Inflammatory macrophage treated with lipopolysaccharide for 4 hours (primary cell): ENCODE results near the gene GAD1.
A peak's percentile ranks its signal among the peaks of the same experiment; 100 is the strongest.

Experiments used
- DNase-seq: peaks from one replicate; pipeline ENCODE4 v3.0.0-alpha.2; 2020

GAD1 gene

GRCh38 chr2:170816504-170817092, at the start of gene GAD1:
TSS of gene GAD1 (plus strand) at chr2:170816887. CDS start at chr2:170818592, 1,705 bp downstream.
- DNase-seq: peak; percentile 71

- DNase-seq: peak; percentile 64
Observed at GRCh38 chr2:170770008-170770605, 46.6 kb upstream of the GAD1 start, which contains the start of gene ERICH2. TSS of gene ERICH2 (plus strand) at chr2:170770378. CDS start at chr2:170770682, 304 bp downstream.

- DNase-seq: peak; percentile 68
Observed at GRCh38 chr2:170770606-170771420, 45.9 kb upstream of the GAD1 start.

GRCh38 chr2:170771421-170771937, 45.2 kb upstream of the GAD1 start:
- no peak for DNase-seq

- DNase-seq: no peak
Observed at GRCh38 chr2:170772295-170772694, 44.4 kb upstream of the GAD1 start.

- no peak for DNase-seq
Observed at GRCh38 chr2:170774074-170774473, 42.6 kb upstream of the GAD1 start.

GRCh38 chr2:170778900-170779299, 37.8 kb upstream of the GAD1 start:
- DNase-seq: no peak

- no peak for DNase-seq
Observed at GRCh38 chr2:170779304-170779703, 37.4 kb upstream of the GAD1 start.

- no peak for DNase-seq
Observed at GRCh38 chr2:170782673-170783072, 34.0 kb upstream of the GAD1 start.

GRCh38 chr2:170783549-170783948, 33.1 kb upstream of the GAD1 start:
- no peak for DNase-seq

GRCh38 chr2:170798996-170799395, 17.7 kb upstream of the GAD1 start:
- no peak for DNase-seq

- DNase-seq: no peak
Observed at GRCh38 chr2:170806548-170806947, 10.1 kb upstream of the GAD1 start.

GRCh38 chr2:170812710-170813600, 3.7 kb upstream of the GAD1 start:
- DNase-seq: peak; percentile 80

- peak; percentile 12 for DNase-seq
Observed at GRCh38 chr2:170813611-170814532, 2.8 kb upstream of the GAD1 start.

- DNase-seq: no peak
Observed at GRCh38 chr2:170814533-170815230, 2.0 kb upstream of the GAD1 start.

- DNase-seq: no peak
Observed at GRCh38 chr2:170815311-170815710, 1.4 kb upstream of the GAD1 start.

- DNase-seq: peak; percentile 44
Observed at GRCh38 chr2:170815746-170816503, 762 bp upstream of the GAD1 start.

- DNase-seq: no peak
Observed at GRCh38 chr2:170817093-170818035, 677 bp downstream of the GAD1 start.
